ENCODE measurements around the gene SMYD3.

SMYD3 gene

DNA sequence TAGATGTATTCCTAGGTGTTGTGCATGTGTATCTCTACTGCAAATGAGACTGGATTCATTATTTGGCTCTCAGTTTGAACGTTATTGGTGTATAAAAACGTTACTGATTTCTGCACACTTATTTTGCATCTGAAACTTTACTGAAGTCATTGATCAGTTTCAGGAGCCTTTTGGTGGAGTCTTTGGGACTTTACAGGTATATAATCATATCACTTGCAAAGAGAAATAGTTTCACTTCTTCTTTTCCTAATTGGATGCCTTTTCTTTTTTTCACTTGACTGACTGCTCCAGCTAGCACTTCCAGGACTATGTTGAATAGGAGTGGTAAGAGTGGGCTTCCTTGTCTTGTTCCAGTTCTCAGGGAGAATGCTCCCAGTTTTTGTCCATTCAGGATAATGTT, 252.2 kb downstream of the SMYD3 start:
- Histone ChIP-seq H3K36me3 (ENCODE audit: control insufficient read depth, low read length) (no peaks in the 10 kb centered on the region), H3K9me2 (replicated peaks; ENCODE audit: control insufficient read depth, low read length) (no peaks in the 10 kb centered on the region), H3K4me1 (ENCODE audit: control insufficient read depth, low read length) (no peaks in the 10 kb centered on the region), H3K4me3 (ENCODE audit: low read length) (no peak overlapping the region), H3K27me3 (ENCODE audit: control insufficient read depth, low read length) (no peaks in the 10 kb centered on the region), H4K20me1 (ENCODE audit: control insufficient read depth, insufficient read depth, low read depth, low read length) (no peaks in the 10 kb centered on the region), H3F3A (ENCODE audit: control insufficient read depth, insufficient read depth) (no peaks in the 10 kb centered on the region), H3K4me2 (ENCODE audit: low read length) (no peak overlapping the region), H3K27ac (ENCODE audit: low read depth, low read length) (no peak overlapping the region), H3K9me3 (ENCODE audit: control insufficient read depth, insufficient read depth, low read length) (no peaks in the 10 kb centered on the region), H3K79me2 (ENCODE audit: control insufficient read depth, low read length) (no peaks in the 10 kb centered on the region)
- TF ChIP-seq CTCF (IDR thresholded peaks at IDR 0.05; ENCODE audit: low read depth, low read length, poor library complexity, severe bottlenecking): no peak
- no peak for TF ChIP-seq EZH2phosphoT487 (IDR thresholded peaks at IDR 0.05; ENCODE audit: borderline replicate concordance, low read length)

- H4K20me1 ChIP-seq (ENCODE audit: control insufficient read depth, insufficient read depth, low read depth, low read length): no peaks in the 10 kb centered on the region
- H3K4me1 ChIP-seq (ENCODE audit: control insufficient read depth, low read length): no peaks in the 10 kb centered on the region
- TF ChIP-seq CTCF (IDR thresholded peaks at IDR 0.05; ENCODE audit: low read depth, low read length, poor library complexity, severe bottlenecking) (no peak), EZH2phosphoT487 (IDR thresholded peaks at IDR 0.05; ENCODE audit: borderline replicate concordance, low read length) (no peak)
These were observed 260.6 kb downstream of the SMYD3 start for GRCh38 chr1:246246430-246246829.

GRCh38 chr1:246245541-246245940, 261.5 kb downstream of the SMYD3 start:
- Histone ChIP-seq H3K4me2 (ENCODE audit: low read length) (no peak overlapping the region), H3K9me2 (replicated peaks; ENCODE audit: control insufficient read depth, low read length) (no peaks in the 10 kb centered on the region), H3K4me1 (ENCODE audit: control insufficient read depth, low read length) (no peaks in the 10 kb centered on the region), H3K79me2 (ENCODE audit: control insufficient read depth, low read length) (no peaks in the 10 kb centered on the region), H3K27me3 (ENCODE audit: control insufficient read depth, low read length) (no peaks in the 10 kb centered on the region), H4K20me1 (ENCODE audit: control insufficient read depth, insufficient read depth, low read depth, low read length) (no peaks in the 10 kb centered on the region), H3K4me3 (ENCODE audit: low read length) (no peak overlapping the region), H3K9me3 (ENCODE audit: control insufficient read depth, insufficient read depth, low read length) (no peaks in the 10 kb centered on the region), H3F3A (ENCODE audit: control insufficient read depth, insufficient read depth) (no peaks in the 10 kb centered on the region), H3K36me3 (ENCODE audit: control insufficient read depth, low read length) (no peaks in the 10 kb centered on the region), H3K27ac (ENCODE audit: low read depth, low read length) (no peak overlapping the region)
- TF ChIP-seq EZH2phosphoT487 (IDR thresholded peaks at IDR 0.05; ENCODE audit: borderline replicate concordance, low read length): no peak
- TF ChIP-seq CTCF (IDR thresholded peaks at IDR 0.05; ENCODE audit: low read depth, low read length, poor library complexity, severe bottlenecking): no peak

More at GRCh38 chr1:246246430-246246829, 260.6 kb downstream of the SMYD3 start:
- no peak overlapping the region for H3K4me2 ChIP-seq (ENCODE audit: low read length)
- no peaks in the 10 kb centered on the region for H3K79me2 ChIP-seq (ENCODE audit: control insufficient read depth, low read length)
- no peak overlapping the region for H3K27ac ChIP-seq (ENCODE audit: low read depth, low read length)
- no peaks in the 10 kb centered on the region for H3K36me3 ChIP-seq (ENCODE audit: control insufficient read depth, low read length)
- H3K4me3 ChIP-seq (ENCODE audit: low read length): no peak overlapping the region
- no peaks in the 10 kb centered on the region for H3K9me2 ChIP-seq (replicated peaks; ENCODE audit: control insufficient read depth, low read length)
- H3K27me3 ChIP-seq (ENCODE audit: control insufficient read depth, low read length): no peaks in the 10 kb centered on the region
- no peaks in the 10 kb centered on the region for H3K9me3 ChIP-seq (ENCODE audit: control insufficient read depth, insufficient read depth, low read length)
- H3F3A ChIP-seq (ENCODE audit: control insufficient read depth, insufficient read depth): no peaks in the 10 kb centered on the region

DNA sequence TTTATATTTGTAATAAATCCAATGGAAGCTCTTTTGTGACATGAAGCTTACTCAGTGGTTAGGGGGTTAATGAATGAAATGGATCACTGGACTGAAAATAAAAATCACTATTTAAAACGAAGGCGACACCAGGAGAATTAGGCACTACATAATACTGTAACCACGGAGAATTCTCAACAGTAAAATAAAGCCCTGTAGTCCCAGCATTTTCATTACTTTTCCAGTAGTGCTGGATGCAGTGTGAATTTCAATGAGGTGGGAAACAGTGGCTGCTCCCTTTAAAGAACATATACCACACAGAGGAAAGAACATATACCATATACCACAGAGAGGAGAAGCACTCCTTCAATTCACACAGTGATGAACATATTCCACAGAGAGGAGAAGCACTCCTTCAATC, 275.0 kb downstream of the SMYD3 start:
- H3F3A ChIP-seq (ENCODE audit: control insufficient read depth, insufficient read depth): no peaks in the 10 kb centered on the region
- H3K27ac ChIP-seq (ENCODE audit: low read depth, low read length): no peak overlapping the region
- H3K4me3 ChIP-seq (ENCODE audit: low read length): no peak overlapping the region
- H3K36me3 ChIP-seq (ENCODE audit: control insufficient read depth, low read length): no peaks in the 10 kb centered on the region
- no peaks in the 10 kb centered on the region for H3K4me1 ChIP-seq (ENCODE audit: control insufficient read depth, low read length)
- no peaks in the 10 kb centered on the region for H3K79me2 ChIP-seq (ENCODE audit: control insufficient read depth, low read length)
- no peaks in the 10 kb centered on the region for H3K9me3 ChIP-seq (ENCODE audit: control insufficient read depth, insufficient read depth, low read length)
- no peaks in the 10 kb centered on the region for H3K9me2 ChIP-seq (replicated peaks; ENCODE audit: control insufficient read depth, low read length)
- no peaks in the 10 kb centered on the region for H4K20me1 ChIP-seq (ENCODE audit: control insufficient read depth, insufficient read depth, low read depth, low read length)
- TF ChIP-seq EZH2phosphoT487 (IDR thresholded peaks at IDR 0.05; ENCODE audit: borderline replicate concordance, low read length): no peak
- no peak for TF ChIP-seq CTCF (IDR thresholded peaks at IDR 0.05; ENCODE audit: low read depth, low read length, poor library complexity, severe bottlenecking)
- H3K4me2 ChIP-seq (ENCODE audit: low read length): no peak overlapping the region
- H3K27me3 ChIP-seq (ENCODE audit: control insufficient read depth, low read length): no peaks in the 10 kb centered on the region

All from DOHH2 (cell line).